A549 (cell line): ENCODE results near the gene ADAMTS12.

ENCODE experiments used
- CEBPB ChIP-seq, 2 experiments: fragments of >200 bp in 1 of 2; sonication (Bioruptor Twin) in 1 of 2; formaldehyde crosslinking in 1 of 2; IDR thresholded peaks; 2 replicates each; pipeline ENCODE4 v1.6.1; 2012 to 2016
- EP300 ChIP-seq, 2 experiments: fragments of >200 bp; sonication (Bioruptor Twin); formaldehyde crosslinking; IDR thresholded peaks; 2 replicates in 1 of 2; 3 replicates in 1 of 2; pipeline ENCODE4 v1.6.1; 2016 to 2017
- ESRRA ChIP-seq: fragments of 150-350 bp; IDR thresholded peaks from 2 replicates; pipeline ENCODE4 v1.6.1; 2014; ENCODE audit warnings: mild to moderate bottlenecking, low read length, borderline replicate concordance
- GATA3 ChIP-seq: IDR thresholded peaks from 2 replicates; pipeline ENCODE4 v1.6.1; 2012; ENCODE audit warnings: borderline replicate concordance
- NFE2L2 ChIP-seq: fragments of 150-350 bp; conservative IDR thresholded peaks from 2 replicates; pipeline ENCODE4 v1.6.1; 2014; ENCODE audit warnings: low read length
- POLR2A ChIP-seq: IDR thresholded peaks from 2 replicates; pipeline ENCODE4 v1.6.1; 2012; ENCODE audit warnings: mild to moderate bottlenecking, low read length
- POLR2AphosphoS2 ChIP-seq: conservative IDR thresholded peaks from 2 replicates; pipeline ENCODE4 v1.6.1; 2012; ENCODE audit warnings: low read length, improper control_type of control experiment, inconsistent platforms
- RAD21 ChIP-seq, 2 experiments: fragments of >200 bp in 1 of 2; sonication (Bioruptor Twin) in 1 of 2; formaldehyde crosslinking in 1 of 2; IDR thresholded peaks in 1 of 2; conservative IDR thresholded peaks in 1 of 2; 2 replicates in 1 of 2; 3 replicates in 1 of 2; pipeline ENCODE4 v1.6.1; 2012 to 2018; ENCODE audit warnings: inconsistent platforms in 1 of 2
- RFX5 ChIP-seq: fragments of 450-650 bp; IDR thresholded peaks from 2 replicates; pipeline ENCODE4 v1.7.1; 2014; ENCODE audit warnings: antibody characterized with exemption, mild to moderate bottlenecking, moderate library complexity
- SMC3 ChIP-seq: fragments of >200 bp; sonication (Bioruptor Twin); formaldehyde crosslinking; IDR thresholded peaks from 3 replicates; pipeline ENCODE4 v1.6.1; 2018; ENCODE audit warnings: inconsistent platforms
- TF ChIP-seq, protein P1 (sequence below): fragments of >200 bp; sonication (Bioruptor Twin); formaldehyde crosslinking; IDR thresholded peaks from 3 replicates; pipeline ENCODE4 v1.5.1; 2016
- TF ChIP-seq, protein P2 (sequence below): IDR thresholded peaks from 2 replicates; pipeline ENCODE4 v1.6.1; 2012

DNA sequence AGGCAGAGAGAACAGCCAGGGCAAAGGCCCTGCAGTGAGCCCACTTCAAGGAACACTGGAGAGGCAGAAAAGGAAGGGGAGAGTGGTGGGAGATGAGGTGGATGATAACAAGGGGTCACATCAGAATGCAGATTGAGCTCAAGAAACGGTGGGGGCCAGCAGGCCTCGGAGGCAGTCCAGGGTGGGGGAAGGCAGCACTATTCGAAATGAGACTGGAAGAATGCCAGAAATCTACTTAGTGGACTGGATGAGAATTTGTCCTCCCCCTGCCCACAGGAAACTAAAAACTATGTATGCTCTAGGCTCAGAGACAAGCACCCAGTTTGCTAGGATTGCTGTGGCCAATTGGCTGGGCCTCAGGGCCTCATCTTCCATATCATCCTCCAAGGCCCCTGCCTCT lies 148.7 kb downstream of the ADAMTS12 start:
- TF ChIP-seq GATA3: no peak
- TF ChIP-seq, protein P1, sequence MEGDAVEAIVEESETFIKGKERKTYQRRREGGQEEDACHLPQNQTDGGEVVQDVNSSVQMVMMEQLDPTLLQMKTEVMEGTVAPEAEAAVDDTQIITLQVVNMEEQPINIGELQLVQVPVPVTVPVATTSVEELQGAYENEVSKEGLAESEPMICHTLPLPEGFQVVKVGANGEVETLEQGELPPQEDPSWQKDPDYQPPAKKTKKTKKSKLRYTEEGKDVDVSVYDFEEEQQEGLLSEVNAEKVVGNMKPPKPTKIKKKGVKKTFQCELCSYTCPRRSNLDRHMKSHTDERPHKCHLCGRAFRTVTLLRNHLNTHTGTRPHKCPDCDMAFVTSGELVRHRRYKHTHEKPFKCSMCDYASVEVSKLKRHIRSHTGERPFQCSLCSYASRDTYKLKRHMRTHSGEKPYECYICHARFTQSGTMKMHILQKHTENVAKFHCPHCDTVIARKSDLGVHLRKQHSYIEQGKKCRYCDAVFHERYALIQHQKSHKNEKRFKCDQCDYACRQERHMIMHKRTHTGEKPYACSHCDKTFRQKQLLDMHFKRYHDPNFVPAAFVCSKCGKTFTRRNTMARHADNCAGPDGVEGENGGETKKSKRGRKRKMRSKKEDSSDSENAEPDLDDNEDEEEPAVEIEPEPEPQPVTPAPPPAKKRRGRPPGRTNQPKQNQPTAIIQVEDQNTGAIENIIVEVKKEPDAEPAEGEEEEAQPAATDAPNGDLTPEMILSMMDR: no peak
- no peak for TF ChIP-seq EP300 (IDR thresholded peaks at IDR 0.05)
- no peak for TF ChIP-seq POLR2A
- no peak for TF ChIP-seq SMC3
- TF ChIP-seq, protein P2, sequence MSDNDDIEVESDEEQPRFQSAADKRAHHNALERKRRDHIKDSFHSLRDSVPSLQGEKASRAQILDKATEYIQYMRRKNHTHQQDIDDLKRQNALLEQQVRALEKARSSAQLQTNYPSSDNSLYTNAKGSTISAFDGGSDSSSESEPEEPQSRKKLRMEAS: no peak
- TF ChIP-seq CEBPB (IDR thresholded peaks at IDR 0.05): no peak
- no peak for TF ChIP-seq ESRRA
- TF ChIP-seq RAD21 (conservative IDR thresholded peaks at IDR 0.05 in 1 of 2, IDR thresholded peaks at IDR 0.05 in 1 of 2): no peak
- TF ChIP-seq RFX5: no peak
- no peak for TF ChIP-seq NFE2L2
- TF ChIP-seq POLR2AphosphoS2: no peak
